B cell (primary cell): ENCODE measurements around the gene NOS2. TPM values are rescaled to one million over a fixed set of nuclear protein-coding genes. Genes with fewer than 3 reads are reported as not detected.

Source experiments
- ATAC-seq: fragments of 200-7000 bp; cut with Tn5 transposase; one replicate; pipeline ENCODE4 v1.10.0; 2021; ENCODE audit warnings: low read depth, mild to moderate bottlenecking, moderate number of reproducible peaks, moderate library complexity
- CTCF ChIA-PET: fragments of 350-600 bp; sonication (Branson Sonifier 250); formaldehyde crosslinking; loops from one replicate; lab custom pipeline; 2021; ENCODE audit warnings: antibody characterized with exemption, inconsistent platforms; lab: Charles Lee
- POLR2A ChIA-PET: fragments of 350-600 bp; sonication (Branson Sonifier 250); formaldehyde crosslinking; loops from one replicate; lab custom pipeline; 2021; ENCODE audit warnings: antibody characterized with exemption; lab: Charles Lee
- DNase-seq: peaks from one replicate; pipeline ENCODE4 v3.0.0; 2013
- H2AFZ ChIP-seq: 2 replicates; pipeline ENCODE4 v1.6.1; 2012; ENCODE audit warnings: mild to moderate bottlenecking, low read depth, low read length; ENCODE audit not compliant: insufficient read depth, poor library complexity, severe bottlenecking
- H3K27ac ChIP-seq, 2 donors: 1 replicate in 1 of 2; 2 replicates in 1 of 2; pipeline ENCODE4 v1.5.1; 2012 to 2013; ENCODE audit warnings: low read length in 2 of 2, mild to moderate bottlenecking in 2 of 2, moderate library complexity in 1 of 2
- H3K27me3 ChIP-seq, 4 experiments: fragments of 200-600 bp in 1 of 4; sonication (generic) in 1 of 4; replicated peaks in 1 of 4; 1 replicate in 2 of 4; 2 replicates in 2 of 4; pipeline versions ENCODE4 v1.6.1 to v1.7.0; 2013 to 2016; ENCODE audit warnings: low read length in 3 of 4, mild to moderate bottlenecking in 2 of 4, mixed read lengths in 1 of 4, moderate library complexity in 1 of 4; ENCODE audit not compliant: insufficient read depth in 4 of 4, control insufficient read depth in 3 of 4; ENCODE audit errors: control extremely low read depth in 1 of 4
- H3K36me3 ChIP-seq, 2 experiments: replicated peaks in 1 of 2; 1 replicate in 1 of 2; 2 replicates in 1 of 2; pipeline versions ENCODE4 v1.6.1 to v1.7.1; 2013; ENCODE audit warnings: low read length in 1 of 2; ENCODE audit not compliant: insufficient read depth in 2 of 2, control insufficient read depth in 1 of 2; ENCODE audit errors: control extremely low read depth in 1 of 2, extremely low read depth in 1 of 2
- H3K4me1 ChIP-seq, 2 donors: fragments of 200-600 bp in 1 of 2; sonication (generic) in 1 of 2; 1 replicate in 1 of 2; 2 replicates in 1 of 2; pipeline versions ENCODE4 v1.5.1 to v1.6.1; 2013 to 2017; ENCODE audit warnings: low read length in 2 of 2; ENCODE audit not compliant: control insufficient read depth in 2 of 2, insufficient read depth in 2 of 2
- H3K4me2 ChIP-seq: replicated peaks from 2 replicates; pipeline ENCODE3; 2012; ENCODE audit warnings: mild to moderate bottlenecking, low read depth, low read length; ENCODE audit not compliant: poor library complexity, severe bottlenecking
- H3K4me3 ChIP-seq, 5 experiments: fragments of 200-600 bp in 1 of 5; sonication (generic) in 1 of 5; 1 replicate in 3 of 5; 2 replicates in 2 of 5; pipeline versions ENCODE4 v1.5.1 to v1.7.0; 2011 to 2016; ENCODE audit warnings: low read length in 4 of 5, mild to moderate bottlenecking in 4 of 5, low read depth in 2 of 5, control low read depth in 1 of 5, moderate library complexity in 1 of 5; ENCODE audit not compliant: insufficient read depth in 1 of 5; ENCODE audit errors: control extremely low read depth in 1 of 5, extremely low read depth in 1 of 5
- H3K79me2 ChIP-seq: fragments of 200-600 bp; sonication (generic); one replicate; pipeline ENCODE4 v1.6.0; 2016; ENCODE audit warnings: low read length; ENCODE audit not compliant: control insufficient read depth, insufficient read depth
- H3K9ac ChIP-seq: fragments of 200-600 bp; sonication (generic); 2 replicates; pipeline ENCODE4 v1.6.1; 2017; ENCODE audit warnings: mild to moderate bottlenecking, low read length, moderate library complexity
- H3K9me3 ChIP-seq, 3 donors: one replicate each; pipeline versions ENCODE4 v1.6.1 to v1.7.1; 2013; ENCODE audit warnings: low read length in 2 of 3; ENCODE audit not compliant: control insufficient read depth in 2 of 3, insufficient read depth in 1 of 3; ENCODE audit errors: control extremely low read depth in 1 of 3
- H4K20me1 ChIP-seq: 2 replicates; pipeline ENCODE4 v1.6.0; 2012; ENCODE audit warnings: mild to moderate bottlenecking, low read length; ENCODE audit not compliant: insufficient read depth, control insufficient read depth, poor library complexity, severe bottlenecking
- H3K27ac Mint-ChIP-seq: one replicate; pipeline ENCODE4 v1.8.0; 2021; ENCODE audit warnings: mixed read lengths
- H3K27me3 Mint-ChIP-seq: one replicate; pipeline ENCODE4 v1.8.0; 2021; ENCODE audit warnings: mixed read lengths
- H3K4me1 Mint-ChIP-seq: one replicate; pipeline ENCODE4 v1.8.0; 2021; ENCODE audit warnings: mixed read lengths
- H3K4me3 Mint-ChIP-seq: one replicate; pipeline ENCODE4 v1.8.0; 2021; ENCODE audit warnings: mixed read lengths
- H3K9me3 Mint-ChIP-seq: one replicate; pipeline ENCODE4 v1.8.0; 2022; ENCODE audit warnings: mixed read lengths; ENCODE audit not compliant: insufficient read depth
- CTCF ChIP-seq: fragments of 200-600 bp; IDR thresholded peaks from one replicate; pipeline ENCODE4 v1.8.0; 2022; ENCODE audit warnings: antibody characterized with exemption, mild to moderate bottlenecking
- EZH2 ChIP-seq: IDR thresholded peaks from 2 replicates; pipeline ENCODE4 v1.6.1; 2012; ENCODE audit warnings: borderline replicate concordance, low read depth, mild to moderate bottlenecking, moderate library complexity, low read length; ENCODE audit not compliant: insufficient read depth, poor library complexity, severe bottlenecking
- WGBS: methylation state at CpG from one replicate; pipeline ENCODE4 v1.1.5; 2013; ENCODE audit warnings: missing lambda C conversion rate; ENCODE audit not compliant: insufficient coverage; 5-methylcytosine and 5-hydroxymethylcytosine counted together
- intact Hi-C: fragments of 100-400 bp; cut with micrococcal nuclease; formaldehyde crosslinking; loops from one replicate; pipeline ENCODE4 v1.10.0; 2022
- polyA plus RNA-seq: library from polyadenylated mRNA; depleted of rRNA; stranded (reverse); fragments of >200 nt; gene quantifications from 2 replicates; pipeline ENCODE4 v1.2.3, GENCODE V29; 2012
- total RNA-seq, 2 donors: library from RNA; stranded (reverse); fragments of 120-200 nt in 1 of 2; gene quantifications; 1 replicate in 1 of 2; 2 replicates in 1 of 2; pipeline versions ENCODE4 v1.2.3 to v1.2.4, GENCODE V29; 2013 to 2022

The NOS2 gene
- total and polyA plus RNA-seq, 2 donors (not counting 1 experiment from before 2014, with no cell fraction given), result 0.12 TPM

DNA sequence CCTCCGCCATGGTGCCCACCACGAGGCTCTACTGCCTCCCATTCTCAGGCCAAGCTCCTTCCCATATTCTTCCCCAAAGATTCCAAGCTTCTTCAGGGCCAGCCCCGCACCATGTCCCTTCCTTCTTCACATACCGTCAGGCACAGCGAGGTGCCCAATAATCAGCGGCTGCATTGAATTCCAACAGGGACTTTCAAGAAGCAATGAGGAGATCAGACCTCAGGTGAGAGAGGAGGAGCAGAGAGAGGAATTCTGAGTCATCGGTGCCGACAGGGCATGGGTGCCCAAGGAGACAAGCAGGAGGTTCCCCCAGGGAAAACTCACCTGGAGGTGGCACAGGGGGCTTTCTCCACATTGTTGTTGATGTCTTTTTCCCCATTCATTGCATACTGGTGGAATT, 2.0 kb downstream of the NOS2 start:
- ATAC-seq (no peak), DNase-seq (no peak)
- Histone ChIP-seq H3K4me1 (peaks cover 3 to 4% of the 10 kb centered on the region in 2 donors), H3K36me3 (no peaks in the 10 kb centered on the region), H3K27ac (no peak overlapping the region), H2AFZ (no peak overlapping the region), H3K27me3 (peaks cover 0 to 33% (median 10%) of the 10 kb centered on the region in 4 experiments), H3K9ac (no peak overlapping the region), H3K79me2 (no peaks in the 10 kb centered on the region), H4K20me1 (no peaks in the 10 kb centered on the region), H3K4me3 (no peak overlapping the region), H3K9me3 (no peaks in the 10 kb centered on the region), H3K4me2 (no peak overlapping the region)
- Mint-ChIP-seq H3K4me1 (peaks cover 4% of the 10 kb centered on the region), H3K4me3 (no peak overlapping the region), H3K27ac (no peak overlapping the region), H3K27me3 (peaks cover 56% of the 10 kb centered on the region), H3K9me3 (no peaks in the 10 kb centered on the region)
- CTCF ChIA-PET, result no interaction called here
- POLR2A ChIA-PET, result no interaction called here
- 77% methylated on average over 4 of the region's 8 CpGs for WGBS
- no peak for TF ChIP-seq EZH2
- TF ChIP-seq CTCF, result no peak
- intact Hi-C loops, result no loop called here

- Histone ChIP-seq H3K27me3 (peaks cover 0 to 41% (median 10%) of the 10 kb centered on the region in 4 experiments), H3K9me3 (no peaks in the 10 kb centered on the region), H2AFZ (no peak overlapping the region), H3K36me3 (no peaks in the 10 kb centered on the region), H3K4me3 (no peak overlapping the region), H4K20me1 (no peaks in the 10 kb centered on the region), H3K27ac (no peak overlapping the region), H3K79me2 (no peaks in the 10 kb centered on the region), H3K4me1 (peaks cover 6 to 7% of the 10 kb centered on the region in 2 donors), H3K9ac (no peak overlapping the region), H3K4me2 (no peak overlapping the region)
- H3K4me1 Mint-ChIP-seq, result peaks cover 4% of the 10 kb centered on the region
- ATAC-seq (no peak), DNase-seq (no peak)
- no peak for TF ChIP-seq EZH2
- no peak for TF ChIP-seq CTCF
- H3K27me3 Mint-ChIP-seq, result peaks cover 56% of the 10 kb centered on the region
- no peaks in the 10 kb centered on the region for H3K9me3 Mint-ChIP-seq
- 80% methylated on average over 2 of the region's 9 CpGs for WGBS
- ChIA-PET CTCF (no interaction called here), POLR2A (no interaction called here)
- intact Hi-C loops, result no loop called here
- H3K4me3 Mint-ChIP-seq, result no peak overlapping the region
- H3K27ac Mint-ChIP-seq, result no peak overlapping the region
Observed at GRCh38 chr17:27797390-27798091, 2.8 kb downstream of the NOS2 start.
